GM12872 (cell line): Measurements from ENCODE around the gene FPR2.

ENCODE experiments used
- CTCF ChIP-seq: IDR thresholded peaks from 3 replicates; pipeline ENCODE4 v1.5.1; 2011; ENCODE audit warnings: low read depth, mild to moderate bottlenecking, low read length, moderate library complexity; ENCODE audit not compliant: insufficient read depth

The FPR2 gene

DNA sequence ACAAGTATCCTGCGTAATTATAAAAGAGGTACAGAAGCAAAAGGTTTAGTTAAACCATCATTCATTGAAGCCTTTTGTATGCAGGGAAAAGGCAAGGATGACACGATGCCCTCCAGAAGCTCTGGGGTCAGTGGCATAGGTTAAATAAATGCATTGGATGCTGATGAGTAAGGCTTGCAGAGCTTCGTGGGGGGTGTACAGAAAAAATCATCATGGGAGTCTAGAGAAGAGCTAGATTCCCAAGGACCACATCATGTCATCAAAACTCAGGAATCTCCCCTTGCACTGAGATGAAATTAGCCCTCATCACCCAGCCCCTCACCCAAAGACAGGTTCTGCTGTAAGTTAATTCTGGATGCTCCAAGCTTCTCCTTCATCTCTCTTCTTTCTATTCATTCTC is 17.6 kb upstream of the FPR2 start:
- TF ChIP-seq CTCF = no peak

DNA sequence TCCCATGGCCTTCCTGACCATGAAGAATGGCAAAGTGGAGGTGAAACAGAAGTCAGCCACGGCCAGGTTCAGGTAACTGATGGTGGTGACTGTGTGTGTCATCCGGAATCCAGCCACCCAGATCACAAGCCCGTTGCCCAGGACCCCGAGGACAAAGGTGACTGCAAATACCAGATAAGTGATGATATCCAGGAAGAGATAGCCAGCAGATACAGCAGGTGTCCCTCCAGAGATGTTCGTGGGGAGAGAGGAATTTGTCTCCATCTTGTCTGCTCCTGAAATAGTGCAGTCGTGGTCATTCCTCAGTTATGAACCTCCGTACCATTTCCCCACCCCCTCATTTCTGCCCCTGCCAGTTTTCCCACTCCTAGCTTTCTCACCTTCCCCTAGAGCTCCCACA is 14.2 kb upstream of the FPR2 start:
- TF ChIP-seq CTCF = no peak

DNA sequence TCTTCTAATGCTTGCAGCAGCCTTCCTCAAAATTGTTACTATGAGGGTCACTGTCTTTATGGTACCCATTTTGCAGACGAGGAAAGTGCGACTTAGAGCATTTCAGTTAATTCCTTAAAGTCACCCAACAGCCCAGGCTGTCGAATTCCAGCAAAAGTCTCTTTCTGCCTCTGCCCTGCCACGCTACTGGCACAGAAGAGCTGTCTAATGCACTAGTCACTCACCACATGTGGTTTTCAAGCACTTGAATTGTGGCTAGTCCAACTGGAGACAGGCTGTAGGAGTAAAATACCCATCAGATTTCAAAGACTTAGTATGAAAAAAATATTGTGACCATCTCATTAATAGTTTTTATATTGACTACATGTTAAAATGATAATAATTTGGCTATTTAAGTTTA is 11.0 kb upstream of the FPR2 start:
- TF ChIP-seq CTCF = no peak

DNA sequence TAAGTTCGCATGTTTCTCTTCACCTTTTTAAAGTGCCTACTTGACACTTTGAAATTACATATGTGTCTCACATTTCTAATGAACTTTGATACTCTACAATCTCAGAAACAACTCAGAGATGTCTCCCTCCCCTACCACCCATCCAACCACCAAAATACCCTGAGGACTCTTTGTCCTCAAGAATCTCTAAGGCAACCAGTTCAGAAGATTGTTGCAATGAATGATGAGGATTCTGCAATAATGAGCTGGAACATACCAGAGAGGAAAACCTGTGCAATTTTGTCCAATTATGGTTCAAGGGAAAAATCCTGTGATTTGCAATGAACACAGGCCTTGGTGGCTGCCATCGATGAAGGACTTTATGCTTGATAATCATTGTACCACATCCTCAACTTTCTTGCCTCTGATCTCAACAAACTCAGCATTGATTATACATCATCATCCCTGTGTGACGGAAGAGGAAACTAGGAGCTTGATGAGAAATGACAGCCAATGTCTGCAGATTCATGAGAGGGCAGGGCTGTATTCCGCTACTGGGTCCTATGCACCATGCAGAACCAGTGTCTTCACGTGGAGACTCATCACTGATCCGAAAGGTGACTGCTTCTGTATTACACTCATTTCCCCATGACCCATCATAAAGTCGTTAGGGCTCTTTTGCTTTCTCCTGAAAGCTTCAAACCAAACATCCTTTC is 10.4 kb upstream of the FPR2 start:
- no peak for TF ChIP-seq CTCF

DNA sequence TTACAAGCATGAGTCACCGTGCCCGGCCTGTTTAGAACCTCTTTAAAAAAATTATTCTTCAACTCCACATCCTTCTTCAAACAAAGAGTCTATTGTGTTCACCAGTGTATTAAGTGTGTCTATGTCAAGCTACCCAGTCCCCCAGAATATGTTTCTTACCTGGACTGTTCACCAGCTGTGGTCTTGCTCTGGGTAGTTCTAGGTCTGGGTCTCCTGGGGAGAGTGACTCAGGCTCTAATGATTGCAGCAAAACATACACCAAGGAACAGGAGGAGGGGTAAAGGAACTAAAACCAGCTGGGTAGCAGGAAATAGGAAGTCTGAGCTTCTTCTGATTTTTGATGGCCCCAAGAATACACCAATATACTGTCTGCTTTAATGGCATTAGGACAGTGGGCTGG is 9.3 kb upstream of the FPR2 start, which contains the start of gene FPR1:
Gene FPR1 (minus strand): TSS at position 224 of the 400 bp plus-strand sequence. CDS start 4,884 bp downstream, outside the sequence.
- no peak for TF ChIP-seq CTCF

DNA sequence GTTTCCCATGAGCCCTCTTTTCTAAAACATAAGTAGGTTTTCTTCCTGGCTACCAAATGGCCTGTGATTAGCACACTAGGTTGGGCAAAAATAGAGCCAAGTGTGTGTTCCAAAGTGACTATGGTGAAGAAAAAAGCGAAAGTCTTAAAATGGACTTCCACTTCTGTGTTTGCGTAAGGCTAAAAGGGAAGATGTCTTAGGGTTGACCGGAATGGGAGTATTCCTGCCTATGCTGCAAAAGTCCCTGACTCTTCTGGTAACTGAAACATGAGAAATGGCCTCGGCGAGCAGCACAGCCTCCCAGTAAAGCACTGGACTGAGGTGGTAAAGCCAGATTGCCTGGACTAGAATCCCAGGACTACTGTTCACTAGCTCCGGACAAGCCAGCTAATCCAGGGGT is 6.9 kb upstream of the FPR2 start:
- no peak for TF ChIP-seq CTCF

DNA sequence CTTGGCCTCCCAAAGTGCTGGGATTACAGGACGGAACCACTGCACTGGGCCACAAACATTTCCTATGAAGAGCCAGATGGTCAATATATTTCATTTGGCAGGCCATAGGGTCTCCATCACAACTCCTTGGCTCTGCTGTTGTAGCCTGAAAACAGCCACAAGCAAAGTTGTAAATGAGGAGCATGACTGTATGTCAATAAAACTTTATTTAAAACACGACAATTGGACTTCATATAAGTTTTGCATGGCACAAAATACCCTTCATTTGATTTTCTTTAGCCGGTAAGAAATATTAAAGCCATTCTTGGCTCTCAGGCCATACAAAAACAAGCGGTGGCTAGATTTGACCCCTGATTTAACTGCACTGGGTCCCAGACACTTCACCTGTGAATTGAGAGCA is 6.2 kb upstream of the FPR2 start:
- TF ChIP-seq CTCF = no peak

- TF ChIP-seq CTCF = no peak
Observed at GRCh38 chr19:51755571-51755970, 5.4 kb upstream of the FPR2 start.
